Chondrocyte (in vitro differentiated cells): Measurements from ENCODE around the gene PHYKPL. TPM values are rescaled to one million over a fixed set of nuclear protein-coding genes. Genes with fewer than 3 reads are reported as not detected.
"Not testable (repeated sequence)": the region's sequence is repeated elsewhere in the genome, so short reads cannot be mapped to it uniquely, and the experiment has no call there.

Experiments used
- DNase-seq: peaks from one replicate; pipeline ENCODE4 v3.0.0; 2021; ENCODE audit warnings: mixed read lengths, low spot score
- H3K27ac Mint-ChIP-seq: one replicate; pipeline ENCODE4 v1.8.0; 2021; ENCODE audit warnings: mild to moderate bottlenecking, moderate library complexity, mixed read lengths; ENCODE audit not compliant: unreplicated experiment
- H3K27me3 Mint-ChIP-seq: 2 replicates; pipeline ENCODE4 v1.8.0; 2021; ENCODE audit warnings: low read depth, mixed read lengths
- H3K36me3 Mint-ChIP-seq: 2 replicates; pipeline ENCODE4 v1.8.0; 2021; ENCODE audit warnings: low read depth, mixed read lengths
- H3K4me1 Mint-ChIP-seq: 2 replicates; pipeline ENCODE4 v1.8.0; 2021; ENCODE audit warnings: low read depth, mild to moderate bottlenecking, mixed read lengths
- H3K4me3 Mint-ChIP-seq: one replicate; pipeline ENCODE4 v1.8.0; 2021; ENCODE audit warnings: mild to moderate bottlenecking, moderate library complexity, mixed read lengths; ENCODE audit not compliant: unreplicated experiment
- H3K9me3 Mint-ChIP-seq: 2 replicates; pipeline ENCODE4 v1.8.0; 2021; ENCODE audit warnings: low read depth, mixed read lengths
- CTCF ChIP-seq: fragments of 200-600 bp; sonication (generic); IDR thresholded peaks from 2 replicates; pipeline ENCODE4 v1.5.0; 2021; ENCODE audit warnings: antibody characterized with exemption, mild to moderate bottlenecking, moderate library complexity
- total RNA-seq: library from RNA; stranded (reverse); gene quantifications from 3 replicates; pipeline ENCODE4 v1.2.1, GENCODE V29; 2021

PHYKPL gene
- total RNA-seq, 1 donor from 2014 or later, result 43.8 TPM

GRCh38 chr5:178241688-178242231 is 9.2 kb upstream of the PHYKPL start:
- peak; percentile 90 for DNase-seq
- no peak overlapping the region for H3K4me3 Mint-ChIP-seq
- H3K4me1 Mint-ChIP-seq, result peaks cover 4% of the 10 kb centered on the region
- no peaks in the 10 kb centered on the region for H3K9me3 Mint-ChIP-seq
- TF ChIP-seq CTCF, result no peak
- H3K36me3 Mint-ChIP-seq, result no peaks in the 10 kb centered on the region
- H3K27ac Mint-ChIP-seq, result no peak overlapping the region
- H3K27me3 Mint-ChIP-seq, result no peaks in the 10 kb centered on the region

GRCh38 chr5:178241231-178241663 is 8.6 kb upstream of the PHYKPL start:
- peak; percentile 84 for DNase-seq
- Mint-ChIP-seq H3K36me3 (no peaks in the 10 kb centered on the region), H3K27me3 (no peaks in the 10 kb centered on the region), H3K9me3 (no peaks in the 10 kb centered on the region), H3K27ac (no peak overlapping the region), H3K4me1 (peaks cover 4% of the 10 kb centered on the region), H3K4me3 (no peak overlapping the region)
- no peak for TF ChIP-seq CTCF

GRCh38 chr5:178240766-178241165 is 8.2 kb upstream of the PHYKPL start:
- Mint-ChIP-seq H3K4me1 (peaks cover 4% of the 10 kb centered on the region), H3K27ac (no peak overlapping the region), H3K4me3 (no peak overlapping the region), H3K9me3 (no peaks in the 10 kb centered on the region), H3K36me3 (no peaks in the 10 kb centered on the region), H3K27me3 (no peaks in the 10 kb centered on the region)
- DNase-seq, result no peak
- TF ChIP-seq CTCF, result no peak

- no peak overlapping the region for H3K4me3 Mint-ChIP-seq
- H3K27me3 Mint-ChIP-seq, result no peaks in the 10 kb centered on the region
- peak; percentile 74 for DNase-seq
- H3K4me1 Mint-ChIP-seq, result peaks cover 4% of the 10 kb centered on the region
- H3K9me3 Mint-ChIP-seq, result no peaks in the 10 kb centered on the region
- H3K27ac Mint-ChIP-seq, result no peak overlapping the region
- no peak for TF ChIP-seq CTCF
- no peaks in the 10 kb centered on the region for H3K36me3 Mint-ChIP-seq
These were observed 7.7 kb upstream of the PHYKPL start for GRCh38 chr5:178240341-178240741.

GRCh38 chr5:178239626-178240301 is 7.2 kb upstream of the PHYKPL start:
- DNase-seq, result peak; percentile 76
- not testable (repeated sequence) for H3K9me3 Mint-ChIP-seq, H3K36me3 Mint-ChIP-seq, H3K27me3 Mint-ChIP-seq, H3K4me1 Mint-ChIP-seq, H3K27ac Mint-ChIP-seq, H3K4me3 Mint-ChIP-seq
